ENCODE results near the gene NMNAT2.
"Not testable (repeated sequence)": the region's sequence is repeated elsewhere in the genome, so short reads cannot be mapped to it uniquely, and the experiment has no call there.

The NMNAT2 gene

DNA sequence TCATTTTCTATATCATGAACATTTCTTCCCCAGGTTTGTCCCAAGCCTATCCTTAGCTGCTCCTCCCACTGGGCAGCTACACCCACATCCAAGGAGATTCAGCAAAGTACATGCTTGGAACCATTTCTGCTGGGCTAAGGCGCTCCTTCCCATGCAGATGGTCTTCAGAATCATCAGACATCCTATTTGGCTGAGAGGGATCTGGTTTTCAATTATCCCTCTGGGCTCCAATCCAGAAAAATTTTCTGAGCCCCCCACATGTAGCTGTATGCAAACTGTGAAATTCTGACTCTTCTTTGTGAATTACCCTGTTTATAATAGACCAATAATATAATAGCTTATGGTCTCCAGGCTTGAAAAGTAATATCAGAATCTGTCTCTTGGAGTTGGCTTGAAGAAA, 132.9 kb downstream of the NMNAT2 start:
- DNase-seq: no peak

DNA sequence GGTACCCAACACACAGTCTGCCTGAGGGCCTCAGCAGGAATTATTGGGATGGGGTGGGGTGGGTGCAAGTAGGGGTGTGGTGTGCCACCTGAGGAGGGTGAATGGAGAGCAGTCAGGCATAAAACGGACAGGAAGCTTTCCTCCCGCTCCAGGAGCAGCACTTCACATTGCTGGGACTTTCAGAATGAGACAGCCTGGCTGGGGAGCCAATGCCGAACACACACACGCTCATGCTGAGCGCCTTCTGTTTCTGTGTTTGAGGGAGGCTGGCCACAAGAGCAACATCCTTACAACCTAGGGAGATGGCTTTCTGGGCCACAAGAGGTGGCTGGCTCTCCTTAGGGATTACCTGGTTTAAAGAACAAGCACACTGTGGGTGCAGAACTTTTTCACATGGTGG, 134.1 kb downstream of the NMNAT2 start:
- peak in 1 of 14 donors; percentile 89 for DNase-seq

DNA sequence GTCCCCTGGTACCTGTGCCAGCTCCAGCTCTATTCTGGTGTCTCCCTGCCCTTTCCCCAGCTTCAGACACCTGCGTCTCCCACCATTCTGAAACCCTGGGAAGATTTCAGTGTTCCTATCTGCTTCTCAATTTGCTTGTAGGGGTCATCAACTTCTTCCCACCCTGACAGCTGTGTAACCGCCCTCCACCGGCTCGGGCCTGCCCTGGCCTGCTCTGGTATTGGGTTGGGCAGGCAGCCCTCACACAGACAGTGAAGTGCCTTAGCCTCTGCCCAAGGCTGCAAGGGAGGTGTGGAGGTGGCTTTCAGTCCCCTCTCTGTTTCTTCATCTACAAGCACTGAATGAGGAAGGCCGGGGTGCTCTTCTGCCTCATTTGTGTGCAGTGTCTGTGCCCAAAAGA, 134.9 kb downstream of the NMNAT2 start:
- no peak for DNase-seq

DNA sequence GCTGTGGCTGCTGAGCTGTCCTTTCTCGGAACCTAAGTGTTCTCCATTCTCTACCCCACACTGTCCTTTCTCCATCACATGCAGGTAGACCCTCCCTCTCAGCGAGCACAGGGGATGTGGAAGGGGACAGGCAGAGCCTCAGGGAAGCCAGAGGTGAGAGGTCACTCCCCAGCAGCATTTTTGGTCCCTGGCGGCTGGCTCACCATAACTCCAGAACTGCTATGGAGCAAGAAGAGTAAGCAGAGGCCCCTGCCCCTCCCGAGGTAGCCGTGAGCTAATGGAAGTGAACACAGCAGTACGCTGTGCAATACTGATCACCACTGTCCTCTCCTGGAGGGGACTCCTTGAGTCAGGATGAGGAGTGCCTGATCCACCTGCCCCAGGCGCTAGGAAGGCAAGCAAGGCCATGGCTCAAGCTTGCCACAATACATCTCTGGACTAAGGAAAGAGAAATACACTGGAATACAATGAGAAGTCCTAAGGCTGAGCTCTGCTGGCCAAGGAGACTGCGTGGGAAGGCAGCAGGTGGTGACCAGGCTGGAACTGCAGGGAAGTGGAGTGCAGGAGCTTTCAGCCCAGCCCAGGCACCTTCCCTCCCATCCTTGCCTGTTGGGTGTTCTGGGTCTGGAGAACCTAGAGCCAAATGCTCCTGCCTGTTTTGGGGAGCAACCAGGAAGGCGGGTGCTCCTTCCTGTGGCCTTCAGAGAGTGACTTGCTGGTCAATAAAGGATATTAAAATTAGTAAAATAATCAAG, 135.9 kb downstream of the NMNAT2 start:
- no peak for DNase-seq

DNA sequence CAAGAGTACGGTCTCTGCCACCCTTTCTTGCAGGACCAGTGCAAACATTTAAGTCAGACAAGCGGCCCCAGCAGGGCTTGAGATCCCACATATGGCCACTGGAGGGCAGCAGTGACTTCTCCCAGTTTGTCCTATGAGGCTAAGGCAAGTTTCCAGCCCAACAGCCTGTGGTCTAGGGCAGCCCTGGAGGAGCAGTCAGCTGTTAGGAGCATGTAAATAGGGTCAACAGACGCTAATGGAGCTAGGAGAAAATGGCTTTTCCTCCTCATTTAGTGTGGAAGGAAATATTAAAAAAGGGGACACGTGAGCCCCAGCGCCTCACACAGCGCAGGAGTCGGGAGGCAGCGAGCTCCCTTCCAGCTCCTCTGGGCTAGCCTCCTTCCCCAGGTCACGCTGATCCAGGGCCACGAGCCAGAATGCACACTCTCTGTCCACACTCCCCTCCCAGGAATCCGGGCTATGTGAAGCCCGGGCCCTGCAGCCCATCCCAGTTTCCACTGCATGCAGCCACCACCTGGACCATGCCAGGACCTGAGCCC, 136.6 kb downstream of the NMNAT2 start:
- DNase-seq: peak; percentile 13 to 86 (median 68)

DNA sequence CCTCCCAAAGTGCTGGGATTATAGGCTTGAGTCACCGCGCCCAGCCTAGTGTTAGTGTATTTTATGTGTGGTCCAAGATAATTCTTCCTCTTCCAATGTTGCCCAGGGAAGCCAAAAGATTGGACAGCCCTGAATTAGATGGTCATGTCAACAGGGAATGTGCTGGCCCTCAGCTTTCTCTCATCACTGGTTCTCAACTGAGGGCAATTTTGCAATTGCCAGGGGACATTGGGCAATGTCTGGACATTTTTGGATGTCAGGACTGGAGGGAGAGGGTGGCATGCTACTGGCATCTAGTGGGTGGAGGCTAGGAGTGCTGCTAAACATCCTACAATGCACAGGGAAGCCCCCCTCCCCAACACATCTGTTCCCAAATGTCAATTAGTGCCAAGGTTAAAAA, 137.1 kb downstream of the NMNAT2 start:
- DNase-seq: no peak

DNA sequence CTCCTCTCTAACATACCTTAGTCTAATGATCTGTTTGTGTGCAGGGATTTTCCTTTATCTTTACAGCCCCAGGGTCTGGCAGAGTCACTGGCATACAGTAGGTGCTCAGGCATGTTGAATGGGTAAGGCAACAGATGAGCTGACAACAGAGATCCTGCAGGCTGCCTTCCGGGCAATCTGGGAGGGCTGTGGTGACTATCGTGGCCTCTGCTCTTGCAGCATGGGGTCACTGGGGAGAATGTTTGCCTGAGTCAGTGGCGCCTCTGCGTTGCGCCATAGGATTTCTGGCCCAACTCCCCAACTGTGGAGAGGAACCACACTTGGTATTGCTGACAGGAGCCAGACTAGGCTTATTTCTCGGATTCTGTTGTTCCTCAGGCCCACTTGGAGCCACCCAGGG, 138.3 kb downstream of the NMNAT2 start:
- no peak for DNase-seq

DNA sequence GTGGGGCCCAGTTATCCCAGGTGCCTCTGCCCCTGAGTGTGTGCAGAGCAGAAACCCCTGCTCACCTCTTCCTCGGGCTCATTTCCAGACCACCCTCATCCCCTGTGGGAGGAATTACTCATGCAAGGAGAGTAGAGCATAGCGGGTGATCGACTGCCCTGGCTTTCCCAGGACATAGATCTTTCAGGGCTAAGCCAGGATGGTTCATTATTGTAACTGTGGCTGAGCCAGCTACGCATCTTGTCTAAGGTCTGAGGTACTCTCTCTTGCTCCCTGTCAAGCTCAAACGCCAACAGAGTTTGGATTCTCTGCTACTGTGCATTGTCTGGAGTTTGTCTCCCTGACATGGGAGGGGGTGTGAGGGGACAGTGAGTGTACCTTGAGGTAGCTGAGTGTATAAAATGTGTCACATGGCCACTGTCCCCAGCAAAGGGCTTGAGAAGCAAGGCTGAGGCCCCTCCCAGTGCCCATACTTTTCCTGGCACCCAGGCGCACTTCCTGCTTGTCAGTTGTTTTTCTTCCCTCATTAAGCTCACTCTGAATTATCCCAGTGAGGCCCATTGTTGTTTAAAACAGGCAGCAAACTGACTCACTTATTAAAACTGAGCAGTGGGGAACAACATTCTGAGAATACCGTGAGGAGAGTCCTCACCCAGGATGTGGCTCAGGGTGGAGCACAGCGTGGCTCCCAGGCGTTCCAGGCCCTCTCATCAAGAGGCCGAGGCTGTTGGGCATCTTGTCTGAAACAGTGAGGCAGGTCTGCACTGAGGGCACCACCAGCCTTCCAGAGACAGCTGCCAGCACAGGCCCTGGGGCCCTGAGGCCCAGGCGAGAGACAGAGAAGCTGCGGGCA, 139.2 kb downstream of the NMNAT2 start:
- no peak for DNase-seq

DNA sequence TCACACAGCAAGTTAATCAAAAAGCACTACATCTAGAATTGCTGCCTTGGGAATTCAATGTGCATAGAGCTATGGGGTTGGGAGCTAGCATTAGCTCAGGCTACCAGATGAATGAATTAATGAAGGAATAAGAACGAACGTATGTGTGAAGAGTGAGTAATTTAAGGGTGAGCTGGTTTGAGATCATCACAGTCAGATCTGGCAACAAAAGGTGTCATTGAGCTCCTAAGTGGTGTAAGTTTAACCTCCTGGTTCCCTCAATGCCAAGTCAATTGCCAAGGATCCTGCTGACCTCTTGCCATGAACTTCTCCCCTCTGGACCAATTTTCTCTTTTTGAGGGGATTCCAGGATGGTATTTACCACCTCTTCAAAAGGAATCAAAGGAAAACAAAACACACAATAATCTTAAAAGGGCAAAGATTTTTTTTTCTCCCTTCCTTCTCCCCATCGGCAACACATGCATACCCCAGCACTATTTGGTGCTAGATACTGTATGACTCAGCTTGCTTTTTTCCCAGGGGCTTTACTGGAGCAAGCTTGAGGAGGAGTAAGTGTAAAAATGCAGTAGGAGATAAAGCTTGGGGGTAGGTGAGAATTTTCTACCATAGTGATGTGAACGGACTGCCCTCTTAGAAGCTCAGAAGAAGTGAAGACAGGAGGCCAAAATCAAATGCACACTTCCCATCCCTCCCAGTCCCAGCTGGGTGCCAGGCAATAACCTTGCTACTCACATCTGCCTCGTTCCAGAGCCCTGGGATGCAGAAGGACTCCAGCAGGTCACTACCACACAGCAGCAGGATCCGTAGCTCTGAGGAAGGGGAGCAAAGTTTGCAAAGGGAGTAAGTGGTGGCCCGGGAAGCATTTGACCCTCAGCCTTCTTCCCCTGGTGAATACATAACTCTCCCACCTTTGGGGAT, 140.1 kb downstream of the NMNAT2 start:
- no peak for DNase-seq

DNA sequence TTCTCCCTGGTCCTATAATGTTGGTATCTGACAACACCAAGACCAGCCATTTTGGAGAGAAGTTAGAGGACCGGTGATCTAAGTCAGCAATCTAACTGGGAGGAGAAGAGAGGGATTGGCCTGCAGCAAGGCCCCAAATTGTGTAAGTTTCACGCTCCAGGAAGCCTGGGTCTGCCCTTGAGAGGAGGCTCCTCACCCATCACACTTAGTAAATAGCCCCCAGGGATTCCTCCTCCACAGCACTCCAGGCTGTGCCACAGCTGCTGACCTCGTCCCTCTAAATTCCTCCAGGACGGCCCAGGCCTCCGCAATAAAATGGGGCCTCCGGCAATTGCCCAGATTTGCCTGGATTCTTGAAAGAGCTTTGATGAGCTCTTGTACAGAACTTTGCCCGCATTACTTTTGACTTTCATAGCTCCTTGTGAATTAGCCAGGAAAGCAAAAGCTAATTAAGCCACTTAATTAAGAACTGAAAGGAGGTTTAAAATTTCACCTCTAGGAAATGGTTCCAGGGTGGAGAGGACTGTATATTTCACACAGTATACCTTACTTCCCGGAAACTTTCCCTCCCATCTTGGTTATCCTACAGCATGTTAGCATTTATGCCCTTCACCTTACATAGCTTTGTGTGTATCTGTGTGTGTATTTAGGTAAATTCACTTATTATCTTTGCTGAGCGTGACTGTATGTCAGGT, 141.6 kb downstream of the NMNAT2 start:
- no peak for DNase-seq

DNA sequence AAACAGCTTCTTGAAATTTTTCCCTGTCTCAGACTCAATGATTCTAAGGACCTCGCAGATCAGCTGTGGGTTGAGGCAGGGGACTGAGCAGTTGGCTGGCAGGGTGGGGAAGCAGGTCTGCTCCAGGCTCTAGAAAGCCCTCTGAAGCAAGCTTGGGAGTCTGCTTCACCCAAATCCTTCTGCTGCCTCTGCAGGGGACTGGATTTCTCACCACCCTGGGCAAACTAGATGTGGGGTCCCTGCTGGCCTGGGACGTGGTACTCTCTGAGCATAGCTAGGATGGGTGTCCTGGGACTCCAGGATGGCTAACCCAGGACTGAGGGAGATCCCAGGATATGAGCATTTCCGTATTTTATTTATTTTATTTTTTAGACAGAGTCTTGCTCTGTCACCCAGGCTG, 142.9 kb downstream of the NMNAT2 start:
- DNase-seq: no peak

DNA sequence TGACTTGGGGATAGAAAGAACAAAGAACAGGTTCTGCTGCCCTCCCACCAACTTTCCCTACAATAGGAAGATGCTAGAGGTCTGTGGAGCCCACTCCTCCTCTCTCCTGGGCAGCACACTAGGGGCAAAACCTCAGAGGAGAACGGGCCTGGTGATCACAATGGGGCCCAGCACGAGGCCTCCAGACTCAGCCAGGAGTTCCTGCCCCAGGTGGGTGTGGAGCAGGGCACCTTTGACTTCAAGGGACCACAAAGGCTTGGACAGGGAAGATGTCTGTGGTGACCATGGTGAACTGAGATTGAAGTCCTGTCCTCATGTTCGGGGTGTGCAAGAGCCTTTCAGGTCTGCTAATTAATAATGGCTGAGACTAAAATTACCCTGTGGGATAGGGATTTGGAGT, 143.3 kb downstream of the NMNAT2 start:
- DNase-seq: no peak

DNA sequence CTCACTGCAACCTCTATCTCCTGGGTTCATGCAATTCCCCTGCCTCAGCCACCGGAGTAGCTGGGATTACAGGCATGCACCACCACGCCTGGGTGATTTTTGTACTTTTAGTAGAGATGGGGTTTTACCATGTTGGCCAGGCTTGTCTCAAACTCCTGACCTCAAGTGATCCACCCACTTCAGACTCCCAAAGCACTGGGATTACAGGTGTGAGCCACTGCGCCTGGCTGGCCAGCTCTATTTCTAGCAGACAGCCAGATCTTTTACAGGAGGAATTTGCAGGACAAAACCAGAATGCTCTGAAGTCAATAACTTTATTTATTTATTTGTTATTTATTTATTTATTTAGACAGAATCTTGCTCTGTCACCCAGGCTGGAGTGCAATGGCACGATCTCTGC, 144.2 kb downstream of the NMNAT2 start:
- DNase-seq: not testable (repeated sequence)

DNA sequence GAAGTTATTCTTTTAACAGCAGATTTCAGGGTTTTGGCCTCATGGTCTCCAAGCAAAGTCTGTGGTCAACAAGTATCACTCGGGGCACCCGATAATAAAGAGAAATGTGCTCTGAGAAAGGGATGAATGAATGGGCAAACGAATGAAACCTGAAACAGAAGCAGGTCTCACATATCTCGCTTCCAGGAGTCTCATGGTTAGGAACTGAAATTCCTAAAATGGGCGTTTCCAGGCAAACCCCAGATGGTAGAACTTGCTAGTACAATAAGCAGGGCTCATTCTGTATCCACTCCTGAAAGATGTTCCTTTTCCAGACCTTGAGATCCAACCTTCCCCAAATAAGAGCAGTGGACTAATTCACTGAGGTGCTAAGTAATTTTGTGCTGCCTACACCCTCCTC, 144.9 kb downstream of the NMNAT2 start:
- no peak for DNase-seq

DNA sequence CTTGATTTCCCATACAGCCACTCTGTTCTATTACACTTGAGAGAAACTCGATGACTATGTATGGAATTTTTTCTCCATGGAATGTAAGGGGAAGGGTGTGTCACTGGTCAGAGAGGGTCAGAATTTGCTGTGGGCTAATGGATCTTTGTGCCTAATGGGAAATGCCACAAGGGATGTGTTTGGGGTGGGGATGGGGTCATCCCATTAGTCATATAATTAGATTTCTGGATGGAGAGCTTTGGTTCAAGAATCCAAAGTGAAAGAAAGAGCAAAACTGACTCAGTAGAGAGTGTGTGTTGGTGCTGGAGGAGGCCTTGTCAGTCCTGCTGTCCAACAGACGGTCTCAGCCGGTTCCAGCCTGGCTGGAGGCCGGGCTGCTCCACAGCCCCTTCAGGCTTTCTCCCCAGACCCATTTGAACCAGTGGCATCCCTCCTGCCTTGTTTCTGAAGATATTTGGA, 145.8 kb downstream of the NMNAT2 start:
- no peak for DNase-seq

DNA sequence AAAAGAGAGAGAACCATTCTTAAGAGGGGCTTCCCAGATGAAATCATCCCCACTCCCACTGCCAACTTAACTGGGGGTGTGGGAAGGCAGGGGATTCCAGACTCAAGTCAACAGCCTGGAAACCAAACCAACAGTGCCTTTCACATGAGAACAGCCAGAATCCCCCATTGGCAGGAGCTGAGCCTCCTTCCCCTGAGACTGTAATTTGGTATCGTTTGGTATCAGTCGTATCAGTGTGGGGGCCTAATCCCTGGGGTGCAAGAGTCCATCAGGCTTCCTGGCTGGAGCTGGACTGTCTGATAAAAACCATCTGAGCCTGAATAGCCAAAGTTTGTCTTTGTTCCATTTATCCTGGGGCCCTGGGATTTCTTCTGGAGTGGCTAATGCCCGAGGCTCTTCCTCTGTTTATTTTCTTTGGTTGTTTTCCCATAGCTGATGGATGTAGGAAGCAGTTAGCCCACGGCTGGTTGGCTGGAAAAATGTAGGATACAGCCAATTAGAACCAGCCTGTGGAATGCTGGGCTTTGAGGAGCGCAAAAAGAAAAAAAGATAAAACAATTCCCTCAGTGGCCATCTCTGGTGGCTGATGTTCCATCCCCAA, 147.5 kb downstream of the NMNAT2 start:
- no peak for DNase-seq

DNA sequence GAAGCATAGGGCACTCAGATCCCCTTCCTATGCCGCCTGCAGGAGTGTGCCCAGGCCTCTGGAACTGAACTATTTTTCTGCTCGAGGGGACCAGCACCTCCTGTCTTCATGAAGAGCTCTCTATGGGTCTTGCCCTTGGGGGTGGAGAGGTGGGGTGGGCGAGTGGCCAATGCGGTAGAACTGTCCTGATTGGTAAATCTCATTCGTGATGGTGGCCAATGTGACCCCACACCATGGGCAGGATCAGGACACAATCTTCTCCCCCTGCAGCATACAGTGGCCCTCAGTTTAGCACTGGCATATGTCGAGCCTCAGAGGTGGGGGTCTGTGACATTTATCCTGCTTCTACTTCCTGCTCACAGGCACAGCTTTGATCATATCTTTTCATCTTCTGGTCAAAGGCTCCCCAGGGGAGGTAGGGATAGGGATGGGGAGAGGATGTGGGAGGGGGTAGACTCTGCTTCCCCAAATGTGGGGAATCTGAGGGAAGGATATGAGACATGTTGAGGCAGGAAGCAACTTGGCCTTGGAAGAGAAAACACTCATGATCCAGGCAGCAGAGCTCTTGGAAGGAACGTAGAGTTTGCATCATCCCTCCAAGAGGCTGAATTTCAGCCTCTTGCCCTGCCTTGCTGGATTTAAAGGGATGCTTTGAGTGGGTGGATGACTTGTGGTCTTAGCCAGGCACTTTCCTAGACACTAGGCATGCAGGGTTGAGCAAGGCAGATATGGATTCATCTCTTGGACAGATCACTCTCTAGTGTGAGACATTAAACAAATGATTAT, 150.3 kb downstream of the NMNAT2 start:
- DNase-seq: no peak

DNA sequence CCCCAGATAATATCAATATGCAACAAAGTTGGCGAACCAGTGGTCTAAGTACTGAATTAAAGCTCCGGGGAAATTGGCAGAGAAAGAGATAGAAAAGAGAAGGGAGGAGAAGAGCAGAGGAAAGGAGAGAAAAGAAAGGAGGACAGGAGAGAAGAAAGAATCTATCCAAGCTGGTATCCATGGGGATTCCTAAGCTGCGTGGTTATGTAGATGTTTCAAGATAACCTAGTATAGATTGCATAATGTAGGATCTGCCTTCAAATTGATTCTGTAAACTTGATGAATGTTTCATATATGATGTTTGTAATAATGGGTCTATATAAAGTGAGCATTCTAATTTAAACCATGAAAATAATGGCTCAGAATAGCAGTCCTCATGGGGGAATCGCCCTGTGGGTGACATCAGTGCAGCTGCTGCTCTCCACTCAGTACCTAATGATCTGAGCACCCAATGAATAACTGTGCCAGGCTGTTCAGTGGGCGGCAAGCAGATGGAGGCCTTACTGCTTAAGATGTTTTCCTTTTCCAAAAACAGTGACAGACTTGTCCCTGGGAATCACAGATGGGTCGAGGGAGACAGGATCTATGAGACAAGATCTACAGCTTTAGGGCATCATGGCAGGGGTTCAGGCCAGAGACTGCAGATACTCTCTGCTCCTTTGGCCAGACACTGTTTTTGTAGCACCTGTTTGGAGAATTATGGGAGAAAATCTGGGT, 154.1 kb downstream of the NMNAT2 start:
- no peak for DNase-seq

DNA sequence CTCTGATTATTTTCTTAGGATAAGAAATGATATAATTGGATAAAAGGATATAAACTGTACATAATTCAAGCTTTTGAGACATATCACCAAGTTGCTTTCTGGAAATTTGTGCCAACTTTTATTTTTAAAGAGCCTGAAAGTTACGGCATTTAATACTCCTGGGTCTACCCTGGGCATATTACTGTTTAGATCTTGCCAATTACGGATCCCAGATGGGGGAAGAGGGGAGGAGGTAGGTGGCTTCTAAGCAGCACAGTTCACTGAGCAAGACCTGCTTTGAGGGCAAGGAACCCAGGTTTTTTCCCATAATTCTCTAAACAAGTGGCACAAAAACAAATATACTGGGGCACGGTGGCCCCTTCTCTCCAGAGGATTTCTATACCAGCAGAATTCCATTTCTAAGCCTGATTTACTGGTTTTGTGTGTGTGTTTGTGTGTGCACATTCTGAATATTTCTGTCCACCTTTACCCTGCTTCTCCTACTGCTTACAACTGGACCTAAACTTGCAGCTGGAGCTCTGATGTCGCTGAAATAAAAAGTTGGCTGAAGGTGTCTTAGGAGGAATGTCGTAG, 155.5 kb downstream of the NMNAT2 start:
- DNase-seq: no peak

DNA sequence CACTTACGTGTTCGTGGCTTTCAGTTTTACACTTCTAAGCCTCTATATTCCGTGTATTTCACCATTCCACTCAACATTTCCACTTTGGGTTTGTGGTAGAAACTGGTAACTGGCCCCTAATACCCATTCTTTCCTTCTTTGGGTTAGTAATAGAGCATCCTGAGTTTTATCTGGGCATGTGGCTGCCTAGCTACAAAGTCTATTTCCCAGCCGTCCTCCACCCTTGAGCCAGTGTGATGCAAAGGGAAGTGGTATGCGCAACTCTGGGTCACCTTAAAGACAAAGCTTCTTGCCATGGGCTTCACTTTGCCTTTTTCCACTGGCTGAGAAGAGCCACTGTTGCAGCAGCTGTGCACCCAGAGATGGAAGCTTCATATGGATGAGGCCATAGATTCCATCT, 158.3 kb downstream of the NMNAT2 start:
- DNase-seq: no peak
